ENCODE measurements around the gene BCL2L13. TPM values are rescaled to one million over a fixed set of nuclear protein-coding genes. Genes with fewer than 3 reads are reported as not detected.

The BCL2L13 gene, protein sequence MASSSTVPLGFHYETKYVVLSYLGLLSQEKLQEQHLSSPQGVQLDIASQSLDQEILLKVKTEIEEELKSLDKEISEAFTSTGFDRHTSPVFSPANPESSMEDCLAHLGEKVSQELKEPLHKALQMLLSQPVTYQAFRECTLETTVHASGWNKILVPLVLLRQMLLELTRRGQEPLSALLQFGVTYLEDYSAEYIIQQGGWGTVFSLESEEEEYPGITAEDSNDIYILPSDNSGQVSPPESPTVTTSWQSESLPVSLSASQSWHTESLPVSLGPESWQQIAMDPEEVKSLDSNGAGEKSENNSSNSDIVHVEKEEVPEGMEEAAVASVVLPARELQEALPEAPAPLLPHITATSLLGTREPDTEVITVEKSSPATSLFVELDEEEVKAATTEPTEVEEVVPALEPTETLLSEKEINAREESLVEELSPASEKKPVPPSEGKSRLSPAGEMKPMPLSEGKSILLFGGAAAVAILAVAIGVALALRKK
- total RNA-seq: 10 to 100 TPM; 30.8 to 33.6 TPM

GRCh38 chr22:17638432-17639246 lies at the start of gene BCL2L13:
TSS of gene BCL2L13 (plus strand) at chr22:17638757. CDS start at chr22:17655712, 16,955 bp downstream.
- ATAC-seq (ENCODE audit: low read depth) (peak; percentile 93), DNase-seq (peak; percentile 92)
- H3K4me3 Mint-ChIP-seq: peak within 1 kb of the TSS; percentile 96
- H3K27ac Mint-ChIP-seq: peak within 1 kb of the TSS; percentile 99
- H3K27me3 Mint-ChIP-seq: no peaks in the 10 kb centered on the region
- H3K36me3 Mint-ChIP-seq: peaks cover 13% of the 10 kb centered on the region
- H3K9me3 Mint-ChIP-seq: no peaks in the 10 kb centered on the region
- peaks cover 20% of the 10 kb centered on the region for H3K4me1 Mint-ChIP-seq
- POLR2A ChIA-PET: interaction anchor here (0.6 to 1.5 kb wide), 15 partner anchors 11 to 439 kb away, joined by 3 to 8 read pairs (median 4); partner anchors contain the start of genes BID and PEX26

DNA sequence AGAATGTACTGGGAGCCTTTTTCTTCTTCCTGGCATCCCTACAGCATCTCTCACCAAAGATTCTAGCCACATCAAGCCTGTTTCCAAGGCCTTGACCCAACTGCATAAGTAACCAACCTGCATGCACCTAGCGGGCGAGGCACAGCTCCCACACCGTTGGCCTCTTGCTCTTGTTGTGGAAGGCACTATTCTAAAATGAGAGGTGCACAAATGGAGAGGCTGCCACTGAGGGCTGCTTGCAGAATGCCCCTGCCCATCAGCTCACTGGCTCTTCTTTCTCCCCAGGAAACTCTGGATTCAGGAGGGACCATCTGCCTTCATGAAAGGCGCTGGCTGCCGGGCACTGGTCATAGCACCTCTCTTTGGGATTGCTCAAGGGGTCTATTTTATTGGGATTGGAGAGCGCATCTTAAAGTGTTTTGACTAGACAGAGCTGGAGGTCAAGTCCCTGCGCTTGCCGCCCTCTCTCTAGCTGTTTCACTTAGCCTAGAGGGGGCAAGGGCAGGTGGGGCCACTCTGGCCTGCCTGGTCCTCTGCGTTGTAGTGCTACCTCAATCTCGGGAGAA lies 48.7 kb upstream of the BCL2L13 start:
- H3K27me3 Mint-ChIP-seq: no peaks in the 10 kb centered on the region
- H3K9me3 Mint-ChIP-seq: no peaks in the 10 kb centered on the region
- ATAC-seq (ENCODE audit: low read depth) (no peak), DNase-seq (no peak)
- POLR2A ChIA-PET: no interaction called here
- H3K27ac Mint-ChIP-seq: no peak overlapping the region
- peaks cover 15% of the 10 kb centered on the region for H3K36me3 Mint-ChIP-seq
- H3K4me3 Mint-ChIP-seq: no peak overlapping the region
- H3K4me1 Mint-ChIP-seq: peaks cover 2% of the 10 kb centered on the region

DNA sequence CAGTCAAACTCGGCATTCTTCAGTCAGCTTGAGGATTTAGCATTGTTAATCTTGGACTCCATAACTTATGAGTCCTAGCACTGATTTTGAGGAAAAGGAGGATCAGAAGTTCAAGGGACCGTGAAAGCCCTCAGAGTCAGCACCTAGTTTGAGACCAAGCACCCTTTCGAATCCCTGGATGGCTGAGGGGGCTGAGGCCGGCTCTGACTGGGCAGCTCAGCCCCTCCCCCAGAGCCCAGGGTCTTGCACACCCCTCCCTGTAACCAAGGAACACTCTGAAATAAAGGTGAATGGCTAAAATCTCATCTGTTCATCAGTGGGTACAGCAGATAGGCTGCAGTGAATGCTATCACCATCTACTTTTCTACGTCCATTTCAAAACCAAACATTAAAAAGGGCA lies 48.0 kb upstream of the BCL2L13 start:
- Mint-ChIP-seq H3K27me3 (no peaks in the 10 kb centered on the region), H3K4me3 (no peak overlapping the region), H3K4me1 (peaks cover 2% of the 10 kb centered on the region), H3K36me3 (peaks cover 15% of the 10 kb centered on the region), H3K9me3 (no peaks in the 10 kb centered on the region), H3K27ac (no peak overlapping the region)
- DNase-seq (no peak), ATAC-seq (ENCODE audit: low read depth) (no peak)
- POLR2A ChIA-PET: no interaction called here

- no peak for DNase-seq
- H3K27ac Mint-ChIP-seq: no peak overlapping the region
- POLR2A ChIA-PET: no interaction called here
These were observed 46.4 kb upstream of the BCL2L13 start for GRCh38 chr22:17592201-17592600.

DNA sequence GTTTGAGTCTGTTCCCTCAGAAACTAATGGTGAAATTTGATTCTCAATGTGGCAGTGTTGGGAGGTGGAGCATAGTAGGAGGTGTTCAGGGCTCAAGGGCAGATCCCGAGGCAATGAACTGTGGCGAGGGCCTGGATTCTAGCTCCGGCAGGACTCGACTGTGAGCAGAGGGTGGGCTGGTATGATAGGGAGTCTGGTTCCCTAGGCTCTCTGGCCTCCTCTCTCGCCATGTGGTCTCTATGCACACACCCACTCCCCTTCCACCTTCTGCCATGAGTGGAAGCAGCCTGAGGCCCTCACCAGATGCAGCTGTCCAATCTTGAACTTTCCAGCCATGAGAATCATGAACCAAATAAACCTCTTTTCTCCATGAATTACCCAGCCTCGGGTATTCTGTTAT lies 42.3 kb upstream of the BCL2L13 start:
- Mint-ChIP-seq H3K4me1 (peaks cover 2% of the 10 kb centered on the region), H3K9me3 (no peaks in the 10 kb centered on the region), H3K27ac (no peak overlapping the region), H3K27me3 (no peaks in the 10 kb centered on the region), H3K36me3 (peaks cover 45% of the 10 kb centered on the region), H3K4me3 (no peak overlapping the region)
- POLR2A ChIA-PET: no interaction called here
- DNase-seq: no peak
- ATAC-seq (ENCODE audit: low read depth): no peak

More at GRCh38 chr22:17592201-17592600, 46.4 kb upstream of the BCL2L13 start:
- peaks cover 24% of the 10 kb centered on the region for H3K36me3 Mint-ChIP-seq
- no peaks in the 10 kb centered on the region for H3K9me3 Mint-ChIP-seq
- no peak for ATAC-seq (ENCODE audit: low read depth)
- H3K4me1 Mint-ChIP-seq: peaks cover 2% of the 10 kb centered on the region
- no peak overlapping the region for H3K4me3 Mint-ChIP-seq
- H3K27me3 Mint-ChIP-seq: no peaks in the 10 kb centered on the region

DNA sequence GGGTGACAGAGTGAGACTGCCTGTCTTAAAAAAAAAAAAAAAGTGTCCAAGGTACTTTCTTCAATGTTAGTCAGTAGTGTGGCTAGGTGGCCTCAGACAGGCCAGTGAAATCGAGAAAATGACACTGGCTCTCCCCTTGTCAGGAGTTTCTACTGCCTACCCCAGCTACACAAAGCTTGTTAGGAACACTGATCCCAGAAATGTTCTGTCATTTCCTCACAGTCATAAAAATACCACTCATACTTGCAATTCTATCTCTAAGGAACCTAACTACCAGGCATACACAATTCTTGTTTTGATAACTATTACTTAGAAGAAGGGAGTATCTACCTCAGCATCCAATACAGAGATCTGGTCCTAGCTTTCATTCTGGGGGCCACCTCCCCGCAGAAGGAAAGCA lies 41.3 kb upstream of the BCL2L13 start:
- H3K27me3 Mint-ChIP-seq: no peaks in the 10 kb centered on the region
- no peak overlapping the region for H3K27ac Mint-ChIP-seq
- ATAC-seq (ENCODE audit: low read depth): no peak

DNA sequence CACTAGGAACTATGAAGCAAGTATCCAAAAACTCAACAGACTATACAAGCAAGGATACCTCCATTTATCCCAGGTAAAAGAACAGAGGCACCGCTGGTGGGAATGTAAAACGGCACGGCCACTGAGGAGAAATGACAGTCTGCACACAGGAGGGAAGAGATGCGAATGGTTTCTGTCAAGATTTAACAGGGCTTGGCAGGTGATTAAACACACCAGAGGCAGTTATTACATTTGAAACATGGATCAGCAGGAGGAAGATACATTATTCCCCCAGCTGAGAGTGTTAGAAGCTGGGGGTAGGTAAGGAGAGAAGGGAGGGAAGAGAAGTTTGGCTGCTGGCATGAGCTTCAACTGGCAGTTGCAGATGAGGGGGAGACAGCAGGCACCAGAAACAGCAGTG lies 40.2 kb upstream of the BCL2L13 start:
- POLR2A ChIA-PET: no interaction called here
- Mint-ChIP-seq H3K27ac (no peak overlapping the region), H3K36me3 (peaks cover 41% of the 10 kb centered on the region), H3K4me3 (no peak overlapping the region), H3K4me1 (no peaks in the 10 kb centered on the region), H3K9me3 (no peaks in the 10 kb centered on the region), H3K27me3 (no peaks in the 10 kb centered on the region)
- ATAC-seq (ENCODE audit: low read depth): no peak
- no peak for DNase-seq

More for the DNA sequence above, 41.3 kb upstream of the BCL2L13 start:
- DNase-seq: no peak
- Mint-ChIP-seq H3K4me3 (no peak overlapping the region), H3K36me3 (peaks cover 44% of the 10 kb centered on the region), H3K4me1 (peaks cover 2% of the 10 kb centered on the region), H3K9me3 (no peaks in the 10 kb centered on the region)
- POLR2A ChIA-PET: no interaction called here

DNA sequence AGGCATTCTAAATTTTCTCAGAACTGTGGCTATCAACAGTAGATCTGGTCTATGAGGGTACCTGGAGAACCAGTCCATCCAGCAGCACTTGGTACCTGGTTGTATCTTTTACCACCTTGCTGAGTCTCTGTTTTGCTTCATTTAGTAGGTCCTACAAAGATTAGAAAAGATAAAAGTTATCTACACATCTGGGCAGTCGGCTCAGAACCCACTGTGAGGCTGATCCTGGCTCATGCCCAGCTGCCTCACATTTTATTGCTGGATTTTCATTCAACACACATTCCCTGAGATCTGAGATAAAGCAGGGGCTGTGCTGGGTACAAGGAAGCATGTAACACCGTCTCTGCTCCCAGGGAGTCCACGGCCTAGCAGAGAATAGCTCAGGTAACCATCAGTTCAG lies 37.5 kb upstream of the BCL2L13 start:
- Mint-ChIP-seq H3K4me3 (no peak overlapping the region), H3K9me3 (no peaks in the 10 kb centered on the region), H3K27ac (no peak overlapping the region), H3K36me3 (peaks cover 39% of the 10 kb centered on the region), H3K4me1 (peaks cover 6% of the 10 kb centered on the region), H3K27me3 (no peaks in the 10 kb centered on the region)
- POLR2A ChIA-PET: no interaction called here
- DNase-seq (no peak), ATAC-seq (ENCODE audit: low read depth) (no peak)

DNA sequence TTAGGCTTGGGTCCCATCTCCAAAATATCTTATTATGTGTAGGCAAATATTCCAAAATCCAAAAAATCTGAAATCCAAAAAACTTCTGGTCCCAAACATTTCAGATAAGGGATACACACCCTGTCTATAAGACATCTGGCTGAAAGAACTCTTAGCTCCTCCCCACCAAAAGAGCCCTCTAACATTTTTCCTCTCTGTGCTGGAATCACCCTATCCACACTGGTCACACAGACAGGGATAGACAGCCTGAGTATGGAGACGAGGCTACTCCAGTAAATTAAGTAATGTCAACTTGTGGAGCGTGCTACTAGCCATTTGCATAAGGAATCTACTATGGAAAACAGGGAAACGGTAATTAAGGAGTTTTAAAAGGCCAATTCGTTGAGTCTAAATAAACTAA lies 34.9 kb upstream of the BCL2L13 start:
- Mint-ChIP-seq H3K27me3 (no peaks in the 10 kb centered on the region), H3K4me3 (no peak overlapping the region), H3K27ac (no peak overlapping the region), H3K4me1 (peaks cover 6% of the 10 kb centered on the region), H3K9me3 (no peaks in the 10 kb centered on the region), H3K36me3 (peaks cover 16% of the 10 kb centered on the region)
- ATAC-seq (ENCODE audit: low read depth) (no peak), DNase-seq (no peak)
- POLR2A ChIA-PET: interaction anchor here (0.6 kb wide), 1 partner anchor 17 kb away, joined by 4 read pairs; no protein-coding TSS in a partner anchor

DNA sequence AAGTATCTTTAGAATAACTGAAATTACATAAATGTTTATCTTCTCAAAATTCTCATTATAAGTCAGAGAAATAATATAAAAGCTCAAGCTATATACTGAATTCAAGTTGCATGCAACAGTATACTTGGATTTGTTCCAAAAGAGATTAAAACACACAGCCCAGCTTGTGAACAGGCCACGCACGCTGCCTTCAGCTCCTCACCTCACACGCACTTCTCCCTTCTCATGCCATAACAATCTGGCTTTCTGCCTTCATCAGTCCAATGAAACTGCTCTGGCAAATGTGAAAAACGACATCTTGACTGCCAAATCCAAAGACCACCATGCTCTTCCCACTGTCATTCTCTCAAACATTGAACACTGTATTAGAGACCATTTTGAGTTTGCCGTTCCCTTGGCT lies 32.1 kb upstream of the BCL2L13 start:
- H3K4me1 Mint-ChIP-seq: peaks cover 6% of the 10 kb centered on the region
- H3K4me3 Mint-ChIP-seq: no peak overlapping the region
- H3K36me3 Mint-ChIP-seq: peaks cover 11% of the 10 kb centered on the region
- ATAC-seq (ENCODE audit: low read depth): no peak
- H3K27me3 Mint-ChIP-seq: no peaks in the 10 kb centered on the region
- H3K27ac Mint-ChIP-seq: no peak overlapping the region
- H3K9me3 Mint-ChIP-seq: no peaks in the 10 kb centered on the region
- no peak for DNase-seq
- POLR2A ChIA-PET: no interaction called here

DNA sequence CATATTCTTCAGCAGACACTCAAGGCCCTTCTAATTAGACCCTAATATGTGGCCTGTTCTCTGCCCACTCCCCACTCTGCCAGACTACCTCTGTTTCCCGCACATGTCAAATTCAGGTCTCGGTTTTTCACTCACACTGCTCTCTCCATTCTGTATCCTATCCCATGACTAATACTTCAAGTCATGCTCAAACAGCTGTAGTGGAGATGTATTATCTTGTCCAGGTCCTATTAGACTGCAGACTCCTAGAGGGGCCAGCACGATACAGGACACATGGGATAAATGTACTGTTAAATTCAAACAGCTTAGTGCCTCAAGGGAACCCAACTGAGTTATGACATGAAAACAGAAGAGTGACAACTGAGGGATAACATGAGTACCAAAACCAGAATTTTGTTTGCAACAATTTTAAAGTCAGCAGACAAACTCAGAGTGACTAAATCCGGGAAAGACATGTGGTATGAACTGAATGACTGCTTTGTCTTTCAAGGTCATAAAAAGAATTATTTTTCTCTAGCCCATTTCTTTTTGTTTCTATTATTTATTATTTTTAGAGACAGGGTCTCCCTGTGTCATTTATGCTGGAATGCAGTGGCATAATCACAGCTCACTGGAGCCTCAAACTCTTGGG lies 30.6 kb upstream of the BCL2L13 start:
- no peaks in the 10 kb centered on the region for H3K9me3 Mint-ChIP-seq
- no peak for ATAC-seq (ENCODE audit: low read depth)
- DNase-seq: no peak
- POLR2A ChIA-PET: no interaction called here
- H3K4me1 Mint-ChIP-seq: peaks cover 6% of the 10 kb centered on the region
- no peaks in the 10 kb centered on the region for H3K27me3 Mint-ChIP-seq
- H3K27ac Mint-ChIP-seq: no peak overlapping the region
- H3K36me3 Mint-ChIP-seq: peaks cover 13% of the 10 kb centered on the region
- H3K4me3 Mint-ChIP-seq: no peak overlapping the region

GRCh38 chr22:17612057-17612456 lies 26.5 kb upstream of the BCL2L13 start:
- POLR2A ChIA-PET: no interaction called here
- H3K27ac Mint-ChIP-seq: no peak overlapping the region
- DNase-seq (no peak), ATAC-seq (ENCODE audit: low read depth) (no peak)
- no peaks in the 10 kb centered on the region for H3K9me3 Mint-ChIP-seq
- no peak overlapping the region for H3K4me3 Mint-ChIP-seq
- no peaks in the 10 kb centered on the region for H3K4me1 Mint-ChIP-seq
- H3K27me3 Mint-ChIP-seq: no peaks in the 10 kb centered on the region
- H3K36me3 Mint-ChIP-seq: peaks cover 10% of the 10 kb centered on the region

DNA sequence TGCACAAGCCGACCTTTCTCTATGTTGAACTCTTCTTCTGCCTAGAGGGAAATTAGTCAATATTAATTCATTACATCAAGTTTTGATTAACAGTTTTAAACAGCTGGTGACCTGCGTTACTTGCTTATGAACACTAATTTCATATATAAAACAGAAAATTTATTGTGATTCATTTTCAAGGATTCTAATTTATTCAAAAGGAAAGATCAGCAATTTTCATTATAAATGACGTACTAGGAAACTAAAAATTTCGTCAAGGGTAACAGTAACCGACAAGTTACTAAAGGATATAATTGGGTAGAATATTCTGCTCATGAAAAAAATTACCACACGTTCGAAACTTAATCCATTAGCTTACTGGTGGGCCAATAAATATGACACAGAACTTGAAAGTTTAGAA lies 25.3 kb upstream of the BCL2L13 start:
- no peak overlapping the region for H3K27ac Mint-ChIP-seq
- POLR2A ChIA-PET: no interaction called here
- DNase-seq: no peak
- H3K36me3 Mint-ChIP-seq: peaks cover 14% of the 10 kb centered on the region
- no peaks in the 10 kb centered on the region for H3K9me3 Mint-ChIP-seq
- no peaks in the 10 kb centered on the region for H3K27me3 Mint-ChIP-seq
- H3K4me3 Mint-ChIP-seq: no peak overlapping the region
- no peaks in the 10 kb centered on the region for H3K4me1 Mint-ChIP-seq
- ATAC-seq (ENCODE audit: low read depth): no peak

Measured in activated naive CD8-positive, alpha-beta T cell treated with anti-CD3 and anti-CD28 coated beads, Interleukin-2, amount 10 ng/mL, durations not matched to agents 7 days and 5 days (primary cell).